Spleen (tissue), 11 donors: Measurements from ENCODE around the gene RNF208. TPM values are rescaled to one million over a fixed set of nuclear protein-coding genes. Genes with fewer than 3 reads are reported as not detected.

ENCODE experiments used
- DNase-seq: peaks from one replicate; pipeline ENCODE4 v3.0.0-alpha.2; 2020
- H3K27ac ChIP-seq, 8 donors: fragments of 200-600 bp; sonication (generic) in 7 of 8; 1 replicate in 4 of 8; 2 replicates in 4 of 8; pipeline versions ENCODE4 v1.5.0 to v1.8.0; 2016 to 2021; ENCODE audit warnings: inconsistent platforms in 4 of 8, mild to moderate bottlenecking in 4 of 8, moderate library complexity in 1 of 8
- H3K27me3 ChIP-seq, 7 donors: fragments of 200-600 bp; sonication (generic) in 6 of 7; replicated peaks in 1 of 7; 1 replicate in 4 of 7; 2 replicates in 3 of 7; pipeline versions ENCODE4 v1.5.0 to v1.8.0; 2016 to 2021; ENCODE audit warnings: inconsistent platforms in 3 of 7, mild to moderate bottlenecking in 1 of 7
- H3K36me3 ChIP-seq, 6 donors: fragments of 200-600 bp; sonication (generic) in 5 of 6; 1 replicate in 4 of 6; 2 replicates in 2 of 6; pipeline versions ENCODE4 v1.5.0 to v1.8.0; 2016 to 2021; ENCODE audit warnings: inconsistent platforms in 2 of 6
- H3K4me1 ChIP-seq, 6 donors: fragments of 200-600 bp; sonication (generic) in 5 of 6; 1 replicate in 3 of 6; 2 replicates in 3 of 6; pipeline versions ENCODE4 v1.5.0 to v1.8.0; 2016 to 2021; ENCODE audit warnings: inconsistent platforms in 3 of 6
- H3K4me3 ChIP-seq, 8 donors: fragments of 200-600 bp; sonication (generic) in 7 of 8; 1 replicate in 4 of 8; 2 replicates in 4 of 8; pipeline versions ENCODE4 v1.5.0 to v1.8.0; 2016 to 2021; ENCODE audit warnings: inconsistent platforms in 4 of 8, mild to moderate bottlenecking in 4 of 8, moderate library complexity in 2 of 8
- H3K9me3 ChIP-seq, 8 donors: fragments of 200-600 bp; sonication (generic) in 7 of 8; 1 replicate in 4 of 8; 2 replicates in 4 of 8; pipeline versions ENCODE4 v1.5.0 to v1.8.0; 2016 to 2021; ENCODE audit warnings: inconsistent platforms in 4 of 8
- POLR2A ChIP-seq, 3 donors: fragments of 450-650 bp; IDR thresholded peaks; one replicate each; pipeline ENCODE4 v1.5.1; 2017; ENCODE audit warnings: antibody characterized with exemption in 3 of 3, mild to moderate bottlenecking in 1 of 3
- POLR2AphosphoS5 ChIP-seq, 3 donors: sonication (generic); formaldehyde crosslinking; IDR thresholded peaks; one replicate each; pipeline ENCODE4 v1.5.1; 2017; ENCODE audit warnings: antibody characterized with exemption in 3 of 3
- WGBS, 5 donors: extraction: QIAGEN DNeasy Blood & Tissue Kit in 3 of 5; methylation state at CpG; one replicate each; pipeline versions ENCODE4 v1.1.5 to v1.1.7; 2013 to 2018; 5-methylcytosine and 5-hydroxymethylcytosine counted together
- intact Hi-C: fragments of 100-400 bp; cut with DNase I; formaldehyde crosslinking; loops from one replicate; pipeline ENCODE4 v1.15.0; 2023; ENCODE audit warnings: low total_unique reads
- polyA plus RNA-seq, 3 donors: library from polyadenylated mRNA; stranded (reverse); fragments of 200-250 nt; gene quantifications; one replicate each; pipeline ENCODE4 v1.2.1, GENCODE V29; 2013
- total RNA-seq, 7 donors: library from RNA; depleted of rRNA in 3 of 7; stranded (reverse); fragments of >200 nt in 3 of 7; fragmentation: NEBNext Ultra II Directional in 4 of 7; extraction: Animal tissue kit (Norgen Biotek cat#: 25700) in 4 of 7; gene quantifications; one replicate each; pipeline versions ENCODE4 v1.1.0 to v1.2.1, GENCODE V29; 2016 to 2021
- TF ChIP-seq, protein P1 (sequence below), 11 experiments: fragments of 200-600 bp in 7 of 11; fragments of 450-650 bp in 4 of 11; sonication (generic) in 4 of 11; IDR thresholded peaks in 8 of 11; conservative IDR thresholded peaks in 3 of 11; 1 replicate in 7 of 11; 2 replicates in 4 of 11; pipeline versions ENCODE4 v1.4.0 to v1.8.0; 2016 to 2021; ENCODE audit warnings: antibody characterized with exemption in 11 of 11, inconsistent platforms in 4 of 11, mild to moderate bottlenecking in 1 of 11
- donor health status: healthy with polysubstance abuse.
- donor health status: DM: no; HTN: no; CAD: no; lungs with moderate emphysema.
- donor health status: DM: no; HTN: no; CAD: no.
- donor health status: Bipolar disorder and iron deficiency.
- donor health status: healthy.
- donor health status: DM: no; HTN: no; CAD: no.
- donor health status: DM: yes; HTN: yes; CAD: no.

RNF208 gene
- total and polyA plus RNA-seq, 10 donors, result 1.2 to 6.2 (median 2.7) TPM

GRCh38 chr9:137191691-137192447 lies 30.2 kb downstream of the RNF208 start:
- H3K36me3 ChIP-seq, result peaks cover 0 to 37% (median 16%) of the 10 kb centered on the region in 6 donors
- intact Hi-C loops, result no loop called here
- no peaks in the 10 kb centered on the region for H3K27me3 ChIP-seq
- H3K4me1 ChIP-seq, result peaks cover 23 to 62% (median 34%) of the 10 kb centered on the region in 6 donors
- 86 to 93% (median 87%) methylated on average over 5 to 22 of the region's 22 CpGs for WGBS, 5 donors
- no peak for DNase-seq
- TF ChIP-seq POLR2AphosphoS5 (IDR thresholded peaks at IDR 0.05), result peak in 1 of 3 donors; percentile 33
- TF ChIP-seq, protein P1, sequence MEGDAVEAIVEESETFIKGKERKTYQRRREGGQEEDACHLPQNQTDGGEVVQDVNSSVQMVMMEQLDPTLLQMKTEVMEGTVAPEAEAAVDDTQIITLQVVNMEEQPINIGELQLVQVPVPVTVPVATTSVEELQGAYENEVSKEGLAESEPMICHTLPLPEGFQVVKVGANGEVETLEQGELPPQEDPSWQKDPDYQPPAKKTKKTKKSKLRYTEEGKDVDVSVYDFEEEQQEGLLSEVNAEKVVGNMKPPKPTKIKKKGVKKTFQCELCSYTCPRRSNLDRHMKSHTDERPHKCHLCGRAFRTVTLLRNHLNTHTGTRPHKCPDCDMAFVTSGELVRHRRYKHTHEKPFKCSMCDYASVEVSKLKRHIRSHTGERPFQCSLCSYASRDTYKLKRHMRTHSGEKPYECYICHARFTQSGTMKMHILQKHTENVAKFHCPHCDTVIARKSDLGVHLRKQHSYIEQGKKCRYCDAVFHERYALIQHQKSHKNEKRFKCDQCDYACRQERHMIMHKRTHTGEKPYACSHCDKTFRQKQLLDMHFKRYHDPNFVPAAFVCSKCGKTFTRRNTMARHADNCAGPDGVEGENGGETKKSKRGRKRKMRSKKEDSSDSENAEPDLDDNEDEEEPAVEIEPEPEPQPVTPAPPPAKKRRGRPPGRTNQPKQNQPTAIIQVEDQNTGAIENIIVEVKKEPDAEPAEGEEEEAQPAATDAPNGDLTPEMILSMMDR (IDR thresholded peaks at IDR 0.05 in 8 of 11, conservative IDR thresholded peaks at IDR 0.05 in 3 of 11), result no peak
- no peak for TF ChIP-seq POLR2A (IDR thresholded peaks at IDR 0.05)
- no peaks in the 10 kb centered on the region for H3K9me3 ChIP-seq
- H3K27ac ChIP-seq, result peak overlapping the region in 2 of 8 donors; percentile 7 to 97
- H3K4me3 ChIP-seq, result no peak overlapping the region

- Histone ChIP-seq H3K4me1 (peaks cover 29 to 62% (median 40%) of the 10 kb centered on the region in 6 donors), H3K27ac (peak overlapping the region in 2 of 8 donors; percentile 7 to 97)
Measured at GRCh38 chr9:137191245-137191644, 30.8 kb downstream of the RNF208 start.

GRCh38 chr9:137190315-137190856 lies 31.7 kb downstream of the RNF208 start:
- peaks cover 0 to 52% (median 25%) of the 10 kb centered on the region in 6 donors for H3K36me3 ChIP-seq
- intact Hi-C loops, result no loop called here
- peak overlapping the region in 1 of 8 donors; percentile 95 for H3K4me3 ChIP-seq
- 84 to 95% (median 88%) methylated on average over 7 to 9 of the region's 9 CpGs for WGBS, 5 donors
- H3K27ac ChIP-seq, result peak overlapping the region in 5 of 8 donors; percentile 97 to 99 (median 98)
- DNase-seq, result no peak
- H3K4me1 ChIP-seq, result peaks cover 29 to 62% (median 47%) of the 10 kb centered on the region in 6 donors
- TF ChIP-seq POLR2A (IDR thresholded peaks at IDR 0.05), result no peak
- no peak for TF ChIP-seq POLR2AphosphoS5 (IDR thresholded peaks at IDR 0.05)
- TF ChIP-seq, protein P1 (IDR thresholded peaks at IDR 0.05 in 8 of 11, conservative IDR thresholded peaks at IDR 0.05 in 3 of 11), result no peak
- H3K27me3 ChIP-seq, result no peaks in the 10 kb centered on the region
- no peaks in the 10 kb centered on the region for H3K9me3 ChIP-seq

More at GRCh38 chr9:137191245-137191644, 30.8 kb downstream of the RNF208 start:
- DNase-seq, result no peak
- H3K36me3 ChIP-seq, result peaks cover 0 to 44% (median 16%) of the 10 kb centered on the region in 6 donors
- H3K4me3 ChIP-seq, result no peak overlapping the region
- WGBS, 5 donors, result 70 to 100% (median 91%) methylated on average over 1 to 3 of the region's 3 CpGs
- TF ChIP-seq POLR2AphosphoS5 (IDR thresholded peaks at IDR 0.05), result no peak
- no peak for TF ChIP-seq POLR2A (IDR thresholded peaks at IDR 0.05)
- TF ChIP-seq, protein P1 (IDR thresholded peaks at IDR 0.05 in 8 of 11, conservative IDR thresholded peaks at IDR 0.05 in 3 of 11), result no peak
- no peaks in the 10 kb centered on the region for H3K27me3 ChIP-seq
- intact Hi-C loops, result no loop called here
- no peaks in the 10 kb centered on the region for H3K9me3 ChIP-seq
